Mammary epithelial cell (primary cell): ENCODE data around the gene CTNNA1.

Experiments used
- CTCF ChIP-seq, 2 donors: IDR thresholded peaks in 1 of 2; conservative IDR thresholded peaks in 1 of 2; 2 replicates each; pipeline ENCODE4 v1.5.1; 2011 to 2012; ENCODE audit warnings: inconsistent platforms in 2 of 2, low read length in 2 of 2, mild to moderate bottlenecking in 2 of 2, control low read depth in 1 of 2, low read depth in 1 of 2; ENCODE audit not compliant: insufficient read depth in 1 of 2; ENCODE audit errors: extremely low read depth in 1 of 2
- EZH2 ChIP-seq: IDR thresholded peaks from 2 replicates; pipeline ENCODE4 v1.6.1; 2012; ENCODE audit warnings: low read length, inconsistent platforms, borderline replicate concordance

- TF ChIP-seq EZH2 (no peak), CTCF (conservative IDR thresholded peaks at IDR 0.05 in 1 of 2, IDR thresholded peaks at IDR 0.05 in 1 of 2; ENCODE audit: extremely low read depth in 1 of 2, insufficient read depth in 1 of 2, low read depth in 1 of 2, low read length in 2 of 2) (no peak)
These were observed 41.4 kb upstream of the CTNNA1 start for GRCh38 chr5:138711811-138712210.
